A549 (cell line): ENCODE data around the gene TRPM4.

Experiments
- CTCF ChIP-seq: fragments of >200 bp; sonication (Bioruptor Twin); formaldehyde crosslinking; IDR thresholded peaks from 3 replicates; pipeline ENCODE4 v1.5.1; 2016
- MAZ ChIP-seq: fragments of 150-350 bp; IDR thresholded peaks from 2 replicates; pipeline ENCODE4 v1.6.1; 2014; ENCODE audit warnings: antibody characterized with exemption, low read depth, low read length, borderline replicate concordance

GRCh38 chr19:49216071-49216470, 58.5 kb downstream of the TRPM4 start:
- TF ChIP-seq MAZ (no peak), CTCF (no peak)
